Measurements from ENCODE around the gene COA1.
A peak's percentile ranks its signal among the peaks of the same experiment; 100 is the strongest.
"Not testable (repeated sequence)": the region's sequence is repeated elsewhere in the genome, so short reads cannot be mapped to it uniquely, and the experiment has no call there.

The COA1 gene

DNA sequence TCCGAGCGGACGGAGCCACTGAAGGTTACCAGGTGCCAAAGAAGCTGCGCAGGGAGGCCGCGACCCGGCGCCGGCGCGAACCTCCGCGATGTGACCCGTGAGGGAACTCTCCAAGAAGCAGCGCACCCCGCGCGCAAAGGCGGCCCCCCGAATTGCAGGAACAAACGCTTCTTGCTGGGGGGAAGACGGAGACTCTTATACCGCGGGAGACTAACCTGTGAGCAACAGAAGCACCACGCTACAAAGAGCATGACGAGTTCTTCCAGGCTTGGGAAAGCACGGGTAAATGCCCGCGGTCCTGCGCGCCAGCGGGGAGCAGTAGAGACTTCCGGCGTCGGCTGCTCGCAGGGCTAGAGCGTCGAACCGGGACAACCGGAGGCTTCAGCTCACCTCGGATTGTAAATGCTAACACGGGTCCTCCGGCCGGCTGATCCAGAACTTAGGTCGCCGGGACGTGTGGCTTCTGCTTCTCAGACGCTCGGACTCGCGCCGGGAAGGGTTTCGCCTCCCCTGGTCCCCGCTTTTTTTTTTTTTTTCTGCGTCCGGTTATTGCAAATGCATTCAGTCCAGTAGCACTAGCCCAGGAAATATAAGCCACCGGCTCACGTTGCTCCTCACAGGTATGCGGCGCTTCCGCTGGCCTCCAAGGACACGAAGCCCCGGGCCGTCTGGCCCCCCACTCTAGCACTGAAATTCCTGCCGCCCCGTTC is at the start of gene COA1:
Gene COA1 (minus strand): TSS at position 310 of the 710 bp plus-strand sequence. CDS start 80,909 bp downstream, outside the sequence.
- H3K4me3 ChIP-seq (ENCODE audit: low read length) = peak within 1 kb of the TSS; percentile 72
- TF ChIP-seq ZNF274 (IDR thresholded peaks at IDR 0.05; ENCODE audit: low read depth, low read length) = no peak

DNA sequence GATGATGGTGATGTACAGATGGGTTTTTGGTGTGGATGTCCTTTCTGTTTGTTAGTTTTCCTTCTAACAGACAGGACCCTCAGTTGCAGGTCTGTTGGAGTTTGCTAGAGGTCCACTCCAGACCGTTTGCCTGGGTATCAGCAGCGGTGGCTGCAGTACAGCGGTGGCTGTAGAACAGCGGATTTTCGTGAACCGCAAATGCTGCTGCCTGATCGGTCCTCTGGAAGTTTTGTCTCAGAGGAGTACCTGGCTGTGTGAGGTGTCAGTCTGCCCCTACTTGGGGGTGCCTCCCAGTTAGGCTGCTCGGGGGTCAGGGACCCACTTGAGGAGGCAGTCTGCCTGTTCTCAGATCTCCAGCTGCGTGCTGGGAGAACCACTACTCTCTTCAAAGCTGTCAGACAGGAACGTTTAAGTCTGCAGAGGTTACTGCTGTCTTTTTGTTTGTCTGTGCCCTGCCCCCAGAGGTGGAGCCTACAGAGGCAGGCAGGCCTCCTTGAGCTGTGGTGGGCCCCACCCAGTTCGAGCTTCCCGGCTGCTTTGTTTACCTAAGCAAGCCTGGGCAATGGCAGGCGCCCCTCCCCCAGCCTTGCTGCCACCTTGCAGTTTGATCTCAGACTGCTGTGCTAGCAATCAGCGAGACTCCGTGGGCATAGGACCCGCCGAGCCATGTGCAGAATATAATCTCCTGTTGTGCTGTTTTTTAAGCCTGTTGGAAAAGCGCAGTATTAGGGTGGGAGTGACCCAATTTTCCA is 49.1 kb upstream of the COA1 start:
- not testable (repeated sequence) for H3K4me3 ChIP-seq (ENCODE audit: low read length)

DNA sequence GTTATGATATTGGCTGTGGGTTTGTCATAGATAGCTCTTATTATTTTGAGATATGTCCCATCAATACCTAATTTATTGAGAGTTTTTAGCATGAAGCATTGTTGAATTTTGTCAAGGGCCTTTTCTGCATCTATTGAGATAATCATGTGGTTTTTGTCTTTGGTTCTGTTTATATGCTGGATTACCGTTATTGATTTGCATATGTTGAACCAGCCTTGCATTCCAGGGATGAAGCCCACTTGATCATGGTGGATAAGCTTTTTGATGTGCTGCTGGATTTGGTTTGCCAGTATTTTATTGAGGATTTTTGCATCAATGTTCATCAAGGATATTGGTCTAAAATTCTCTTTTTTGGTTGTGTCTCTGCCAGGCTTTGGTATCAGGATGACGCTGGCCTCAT is 45.9 kb upstream of the COA1 start:
- not testable (repeated sequence) for H3K4me3 ChIP-seq (ENCODE audit: low read length)

- not testable (repeated sequence) for H3K4me3 ChIP-seq (ENCODE audit: low read length)
These were observed 43.9 kb upstream of the COA1 start for GRCh38 chr7:43773268-43773667.

GRCh38 chr7:43771573-43771972 is 42.2 kb upstream of the COA1 start:
- no peak overlapping the region for H3K4me3 ChIP-seq (ENCODE audit: low read length)
- TF ChIP-seq ZNF274 (IDR thresholded peaks at IDR 0.05; ENCODE audit: low read depth, low read length) = no peak

DNA sequence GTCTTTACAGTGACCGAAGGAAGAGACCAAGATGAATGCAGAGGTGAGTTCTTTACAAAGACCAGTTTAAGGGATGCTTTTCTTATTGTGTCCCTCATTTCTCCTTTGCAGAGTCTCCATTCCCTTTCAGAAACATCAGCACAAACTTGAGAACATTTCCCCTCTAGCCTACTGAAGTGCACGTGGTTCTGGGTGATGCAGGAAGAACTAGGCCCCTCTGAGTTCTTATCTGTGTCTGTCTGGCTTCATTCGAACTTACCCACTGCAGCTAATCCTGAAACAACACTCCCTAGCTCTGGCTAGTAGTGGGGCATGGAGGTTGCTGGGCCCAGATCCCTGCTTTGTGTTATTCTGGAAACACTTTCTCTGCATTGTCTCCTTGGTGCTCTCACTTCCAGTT is 41.8 kb upstream of the COA1 start:
- TF ChIP-seq ZNF274 (IDR thresholded peaks at IDR 0.05; ENCODE audit: low read depth, low read length) = no peak
- no peak overlapping the region for H3K4me3 ChIP-seq (ENCODE audit: low read length)

- TF ChIP-seq ZNF274 (IDR thresholded peaks at IDR 0.05; ENCODE audit: low read depth, low read length) = no peak
- H3K4me3 ChIP-seq (ENCODE audit: low read length) = no peak overlapping the region
These were observed 40.6 kb upstream of the COA1 start for GRCh38 chr7:43769791-43770465.

- TF ChIP-seq ZNF274 (IDR thresholded peaks at IDR 0.05; ENCODE audit: low read depth, low read length) = no peak
- H3K4me3 ChIP-seq (ENCODE audit: low read length) = no peak overlapping the region
These were observed 40.0 kb upstream of the COA1 start for GRCh38 chr7:43769281-43769680.

DNA sequence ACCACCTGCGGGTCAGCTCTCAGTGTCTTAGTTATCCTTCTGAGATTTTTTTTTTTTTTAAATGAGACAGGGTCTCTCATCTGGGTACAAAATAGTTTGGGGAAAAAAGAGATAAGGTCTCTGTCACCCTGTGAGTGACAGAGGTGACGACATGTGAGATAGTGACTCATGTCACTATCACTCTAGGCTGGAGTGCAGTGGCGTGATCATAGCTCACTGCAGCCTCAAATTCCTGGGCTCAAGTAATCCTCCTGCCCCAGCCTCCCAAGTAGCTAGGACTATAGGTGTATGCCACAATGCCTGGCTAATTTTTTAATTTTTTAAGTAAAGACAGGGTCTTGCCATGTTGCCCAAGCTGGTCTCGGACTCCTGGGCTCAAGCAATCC is 39.6 kb upstream of the COA1 start:
- TF ChIP-seq ZNF274 (IDR thresholded peaks at IDR 0.05; ENCODE audit: low read depth, low read length) = no peak
- no peak overlapping the region for H3K4me3 ChIP-seq (ENCODE audit: low read length)

DNA sequence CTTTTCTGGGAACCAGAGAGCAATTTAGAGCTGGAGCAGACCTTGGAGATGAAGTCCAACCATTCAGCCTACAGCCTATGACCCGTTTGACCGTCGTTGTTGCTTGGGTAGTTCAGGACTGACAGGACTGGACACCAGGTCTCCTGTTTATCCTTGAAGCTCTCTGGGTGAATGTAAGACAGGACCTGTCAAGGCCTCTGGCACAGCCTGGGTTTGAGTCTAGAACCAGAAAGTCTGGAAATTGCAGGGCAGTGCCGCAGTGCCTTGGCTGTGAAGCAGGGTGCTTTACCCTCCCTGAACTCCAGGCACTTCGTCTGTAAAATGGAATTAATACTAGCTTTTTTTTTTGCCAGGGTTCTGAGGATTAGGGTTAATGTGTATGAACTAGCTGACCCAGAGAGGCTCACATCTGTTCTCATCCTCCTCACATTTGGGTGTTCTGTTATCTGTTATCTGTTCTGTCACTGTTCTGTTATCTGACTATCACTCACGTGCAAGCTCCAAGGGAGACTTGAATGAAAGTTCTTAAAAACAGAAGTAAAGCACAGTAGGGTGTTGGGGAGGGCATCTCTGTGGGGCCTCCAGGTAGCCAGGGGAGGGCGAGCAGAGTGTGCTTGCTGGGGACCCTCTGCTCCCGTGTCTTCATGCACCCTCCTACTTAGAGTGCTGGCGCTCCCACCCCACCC is 39.0 kb upstream of the COA1 start:
- H3K4me3 ChIP-seq (ENCODE audit: low read length) = no peak overlapping the region
- no peak for TF ChIP-seq ZNF274 (IDR thresholded peaks at IDR 0.05; ENCODE audit: low read depth, low read length)

DNA sequence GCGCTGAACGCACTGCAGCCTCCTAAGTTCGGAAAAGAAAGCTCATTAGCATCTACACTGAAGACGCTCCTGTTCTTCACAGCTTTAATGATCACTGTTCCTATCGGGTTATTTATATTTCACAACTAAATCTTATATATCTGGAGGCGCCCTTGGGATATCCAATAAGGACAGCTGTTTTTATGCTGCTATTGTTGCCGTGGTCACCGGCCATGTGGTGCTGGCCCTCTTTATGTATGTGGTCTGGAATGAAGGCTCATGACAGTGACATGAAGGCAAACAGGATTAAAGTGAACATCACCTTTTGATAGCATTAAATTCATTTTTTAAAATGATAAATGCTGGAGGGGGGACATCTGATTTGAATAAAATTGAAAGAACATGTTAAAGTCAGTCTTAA is 38.0 kb upstream of the COA1 start:
- TF ChIP-seq ZNF274 (IDR thresholded peaks at IDR 0.05; ENCODE audit: low read depth, low read length) = no peak
- no peak overlapping the region for H3K4me3 ChIP-seq (ENCODE audit: low read length)

GRCh38 chr7:43766564-43766963 is 37.2 kb upstream of the COA1 start:
- no peak for TF ChIP-seq ZNF274 (IDR thresholded peaks at IDR 0.05; ENCODE audit: low read depth, low read length)
- no peak overlapping the region for H3K4me3 ChIP-seq (ENCODE audit: low read length)

GRCh38 chr7:43764807-43765491 is 35.6 kb upstream of the COA1 start:
- no peak overlapping the region for H3K4me3 ChIP-seq (ENCODE audit: low read length)
- no peak for TF ChIP-seq ZNF274 (IDR thresholded peaks at IDR 0.05; ENCODE audit: low read depth, low read length)
